Fibroblast of pulmonary artery (primary cell): ENCODE results near the gene MARCKS.

Source experiments
- DNase-seq: peaks from one replicate; pipeline ENCODE4 v3.0.0-alpha.2; 2010; ENCODE audit warnings: low read depth
- H3K4me3 ChIP-seq: replicated peaks from 2 replicates; pipeline ENCODE4 v1.5.1; 2011; ENCODE audit warnings: low read depth, mild to moderate bottlenecking, control low read depth, low read length, moderate library complexity
- CTCF ChIP-seq: IDR thresholded peaks from 2 replicates; pipeline ENCODE4 v1.5.1; 2011; ENCODE audit warnings: mild to moderate bottlenecking, control low read depth, low read length, inconsistent platforms; ENCODE audit errors: missing control alignments

MARCKS gene

GRCh38 chr6:113857556-113858479 lies 673 bp downstream of the MARCKS start:
- no peak for TF ChIP-seq CTCF
- peak; percentile 52 for DNase-seq
- H3K4me3 ChIP-seq: peak overlapping the region; percentile 100

GRCh38 chr6:113858480-113859348 lies 1.6 kb downstream of the MARCKS start:
- H3K4me3 ChIP-seq: peak overlapping the region; percentile 100
- peak; percentile 92 for DNase-seq
- peak; percentile 44 for TF ChIP-seq CTCF

GRCh38 chr6:113859349-113860180 lies 2.4 kb downstream of the MARCKS start:
- peak; percentile 59 for DNase-seq
- H3K4me3 ChIP-seq: peak overlapping the region; percentile 100

GRCh38 chr6:113860181-113860955 lies 3.2 kb downstream of the MARCKS start:
- TF ChIP-seq CTCF: no peak
- DNase-seq: peak; percentile 67

More at GRCh38 chr6:113859349-113860180, 2.4 kb downstream of the MARCKS start:
- no peak for TF ChIP-seq CTCF

GRCh38 chr6:113862112-113862511 lies 5.0 kb downstream of the MARCKS start:
- DNase-seq: no peak
- no peak overlapping the region for H3K4me3 ChIP-seq

More at GRCh38 chr6:113860181-113860955, 3.2 kb downstream of the MARCKS start:
- peak overlapping the region; percentile 100 for H3K4me3 ChIP-seq

More at GRCh38 chr6:113862112-113862511, 5.0 kb downstream of the MARCKS start:
- no peak for TF ChIP-seq CTCF
